BE2C (cell line): ENCODE data around the gene TC2N.

ENCODE experiments used
- DNase-seq: peaks from one replicate; pipeline ENCODE4 v3.0.0-alpha.2; 2020
- H3K27me3 ChIP-seq: fragments of 250-450 bp; sonication (Bioruptor Pico); 2 replicates; pipeline ENCODE4 v1.5.1; 2020; ENCODE audit warnings: mild to moderate bottlenecking
- H3K36me3 ChIP-seq: fragments of 250-450 bp; sonication (Bioruptor Pico); 2 replicates; pipeline ENCODE4 v1.5.1; 2020; ENCODE audit warnings: mild to moderate bottlenecking
- H3K4me1 ChIP-seq: fragments of 250-450 bp; sonication (Bioruptor Pico); 2 replicates; pipeline ENCODE4 v1.5.1; 2020
- H3K4me3 ChIP-seq: 2 replicates; pipeline ENCODE4 v1.5.1; 2011; ENCODE audit warnings: low read depth, low read length
- H3K9me3 ChIP-seq: fragments of 250-450 bp; sonication (Bioruptor Pico); 2 replicates; pipeline ENCODE4 v1.5.1; 2020
- TF ChIP-seq, protein P1 (sequence below): IDR thresholded peaks from 2 replicates; pipeline ENCODE4 v1.5.1; 2012; ENCODE audit warnings: mild to moderate bottlenecking, low read depth, low read length

The TC2N gene

DNA sequence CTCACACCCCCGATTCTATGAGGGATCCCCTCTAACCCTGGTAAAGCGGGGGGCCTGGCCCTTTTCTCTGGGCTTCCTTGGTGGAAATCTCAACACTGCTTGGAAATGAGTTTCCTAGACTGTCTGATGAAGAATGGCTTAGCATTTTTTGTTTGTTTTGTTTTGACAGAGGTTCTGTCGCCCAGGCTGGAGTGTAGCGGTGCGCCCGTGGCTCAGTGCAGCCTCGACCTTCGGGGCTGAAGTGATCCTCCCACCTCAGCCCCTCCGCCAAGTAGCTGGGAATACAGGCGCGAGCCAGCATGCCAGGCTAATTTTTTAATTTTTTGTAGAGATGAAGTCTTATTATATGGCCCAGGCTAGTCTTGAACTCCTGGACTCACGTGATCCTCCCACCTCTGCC, 30.3 kb downstream of the TC2N start:
- no peak for DNase-seq
- TF ChIP-seq, protein P1, sequence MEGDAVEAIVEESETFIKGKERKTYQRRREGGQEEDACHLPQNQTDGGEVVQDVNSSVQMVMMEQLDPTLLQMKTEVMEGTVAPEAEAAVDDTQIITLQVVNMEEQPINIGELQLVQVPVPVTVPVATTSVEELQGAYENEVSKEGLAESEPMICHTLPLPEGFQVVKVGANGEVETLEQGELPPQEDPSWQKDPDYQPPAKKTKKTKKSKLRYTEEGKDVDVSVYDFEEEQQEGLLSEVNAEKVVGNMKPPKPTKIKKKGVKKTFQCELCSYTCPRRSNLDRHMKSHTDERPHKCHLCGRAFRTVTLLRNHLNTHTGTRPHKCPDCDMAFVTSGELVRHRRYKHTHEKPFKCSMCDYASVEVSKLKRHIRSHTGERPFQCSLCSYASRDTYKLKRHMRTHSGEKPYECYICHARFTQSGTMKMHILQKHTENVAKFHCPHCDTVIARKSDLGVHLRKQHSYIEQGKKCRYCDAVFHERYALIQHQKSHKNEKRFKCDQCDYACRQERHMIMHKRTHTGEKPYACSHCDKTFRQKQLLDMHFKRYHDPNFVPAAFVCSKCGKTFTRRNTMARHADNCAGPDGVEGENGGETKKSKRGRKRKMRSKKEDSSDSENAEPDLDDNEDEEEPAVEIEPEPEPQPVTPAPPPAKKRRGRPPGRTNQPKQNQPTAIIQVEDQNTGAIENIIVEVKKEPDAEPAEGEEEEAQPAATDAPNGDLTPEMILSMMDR = no peak
- H3K4me3 ChIP-seq = no peak overlapping the region

DNA sequence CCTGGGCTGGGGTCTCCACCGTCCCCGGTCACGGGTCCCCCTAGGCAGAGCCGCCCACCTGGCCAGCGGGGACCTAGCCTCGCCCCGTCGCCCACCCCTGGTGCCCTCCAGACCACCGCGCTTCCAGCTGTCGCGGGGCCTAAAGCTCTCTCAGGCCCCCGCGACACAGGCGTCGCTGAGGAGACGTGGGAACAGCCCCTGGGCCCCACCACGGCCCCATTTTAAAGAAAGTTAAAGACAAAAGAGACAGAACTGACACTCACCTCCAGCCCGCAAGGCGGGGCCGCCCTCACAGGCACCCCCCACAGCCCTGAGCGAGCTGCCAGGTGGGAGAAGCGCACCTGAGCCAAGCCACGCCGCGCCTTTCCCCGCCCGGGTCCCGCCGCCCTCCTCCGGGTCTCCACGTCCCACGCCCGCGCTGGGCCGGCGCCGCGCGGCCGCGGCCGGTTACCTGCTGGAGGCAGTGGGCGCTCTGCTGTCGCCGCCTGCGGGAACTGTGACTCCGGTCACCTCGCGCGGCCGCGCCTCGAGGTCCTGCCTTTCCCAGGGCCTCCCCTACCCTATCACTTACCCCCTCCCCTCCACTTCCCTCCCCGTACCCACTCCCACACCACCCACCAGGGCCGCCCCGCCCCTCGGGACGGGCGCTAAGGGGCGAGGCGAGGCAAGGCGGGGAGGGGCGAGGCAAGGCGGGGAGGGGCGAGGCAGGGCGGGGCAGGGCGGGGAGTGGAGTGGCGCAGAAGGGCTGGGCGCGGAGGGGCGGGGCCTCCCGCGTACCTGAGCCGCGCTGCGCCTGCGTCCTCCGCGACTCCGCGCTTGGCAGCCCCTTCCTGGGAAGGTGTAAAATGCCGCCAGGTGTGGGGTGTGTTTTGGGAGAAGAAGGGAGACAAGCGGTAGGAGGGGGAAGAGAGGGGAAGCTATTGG, 31.2 kb downstream of the TC2N start:
- H3K9me3 ChIP-seq = no peaks in the 10 kb centered on the region
- no peak overlapping the region for H3K4me3 ChIP-seq
- H3K27me3 ChIP-seq = peaks cover 38% of the 10 kb centered on the region
- TF ChIP-seq, protein P1 = no peak
- H3K36me3 ChIP-seq = no peaks in the 10 kb centered on the region
- peak; percentile 21 for DNase-seq
- no peaks in the 10 kb centered on the region for H3K4me1 ChIP-seq

More for the DNA sequence above, 30.3 kb downstream of the TC2N start:
- H3K36me3 ChIP-seq = no peaks in the 10 kb centered on the region
- no peaks in the 10 kb centered on the region for H3K9me3 ChIP-seq
- H3K27me3 ChIP-seq = peaks cover 32% of the 10 kb centered on the region
- no peaks in the 10 kb centered on the region for H3K4me1 ChIP-seq

DNA sequence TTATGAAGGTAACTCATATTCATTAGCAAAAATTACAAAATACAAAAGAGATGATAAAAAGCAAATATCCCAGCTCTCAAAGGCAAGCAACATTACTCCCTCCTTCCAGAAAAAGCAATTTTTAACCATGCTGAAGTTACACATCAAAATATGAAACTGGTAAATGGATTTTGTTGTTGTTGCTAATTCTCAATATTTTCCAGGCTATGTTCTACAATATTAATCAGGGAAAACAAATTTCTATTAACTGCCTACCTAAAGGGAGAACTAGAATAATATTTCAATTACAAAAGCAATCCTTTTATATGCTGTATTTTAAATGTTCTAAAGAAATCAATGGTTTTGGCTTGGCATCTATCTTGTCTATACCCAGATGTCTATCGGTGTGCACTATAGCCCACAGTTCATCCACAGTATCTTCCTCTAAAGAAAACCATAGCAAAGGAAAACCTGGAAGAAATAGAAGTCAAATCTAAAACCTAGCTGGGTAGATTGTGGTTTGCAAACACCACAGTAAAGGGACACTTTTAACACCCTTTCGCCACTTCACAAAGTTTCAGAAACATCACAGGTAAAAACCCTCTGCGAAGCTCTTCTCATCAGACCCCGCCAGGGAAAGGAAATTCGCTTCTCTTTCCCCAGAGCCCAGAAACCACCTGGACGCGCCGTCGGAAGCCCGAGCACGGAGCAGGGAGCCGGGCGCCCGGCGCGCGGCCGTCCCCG, 32.0 kb downstream of the TC2N start:
- H3K36me3 ChIP-seq = no peaks in the 10 kb centered on the region
- H3K27me3 ChIP-seq = peaks cover 41% of the 10 kb centered on the region
- no peak overlapping the region for H3K4me3 ChIP-seq
- no peaks in the 10 kb centered on the region for H3K4me1 ChIP-seq
- TF ChIP-seq, protein P1 = no peak
- DNase-seq = no peak
- no peaks in the 10 kb centered on the region for H3K9me3 ChIP-seq

DNA sequence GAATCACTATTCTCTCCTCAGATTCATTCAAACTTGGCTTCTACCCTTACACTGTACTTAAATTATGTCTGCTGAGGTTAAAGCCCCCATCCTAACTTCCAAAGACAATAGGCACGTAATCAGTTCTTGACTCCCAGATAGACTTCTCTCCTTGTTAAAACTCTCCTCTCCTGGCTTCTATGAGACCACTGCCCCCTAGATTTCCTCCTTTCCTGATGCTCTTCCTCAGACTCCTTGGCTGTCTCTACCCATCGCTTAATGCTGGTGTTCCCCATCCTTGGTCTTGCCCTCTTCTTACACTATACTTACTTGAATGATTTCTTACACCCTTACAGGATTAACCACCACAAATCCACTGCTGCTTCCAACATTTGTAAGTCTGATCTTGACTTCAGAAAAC, 32.8 kb downstream of the TC2N start:
- H3K4me1 ChIP-seq = no peaks in the 10 kb centered on the region
- TF ChIP-seq, protein P1 = no peak

DNA sequence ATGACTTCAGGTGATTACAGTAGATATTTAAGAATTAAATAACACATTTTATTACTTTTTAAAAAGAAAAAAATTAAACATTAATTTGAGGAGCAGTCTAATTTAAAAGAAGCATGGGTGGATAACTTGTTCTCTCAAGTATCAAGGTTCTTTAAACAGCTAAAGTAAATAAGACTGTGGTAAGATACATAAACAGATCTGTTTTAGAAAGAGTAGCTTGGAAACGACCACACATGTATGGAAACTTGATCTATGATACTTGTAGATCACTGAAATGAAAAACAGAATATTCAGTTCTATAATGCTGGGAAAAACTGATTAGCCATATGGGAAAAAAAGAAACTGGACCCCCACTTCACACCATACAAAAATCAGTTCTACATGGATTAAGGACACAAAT, 36.0 kb downstream of the TC2N start:
- no peaks in the 10 kb centered on the region for H3K36me3 ChIP-seq
- DNase-seq = no peak
- no peaks in the 10 kb centered on the region for H3K4me1 ChIP-seq

More for the DNA sequence above, 32.8 kb downstream of the TC2N start:
- no peak for DNase-seq
- H3K9me3 ChIP-seq = no peaks in the 10 kb centered on the region
- H3K4me3 ChIP-seq = no peak overlapping the region
- H3K27me3 ChIP-seq = peaks cover 41% of the 10 kb centered on the region
- H3K36me3 ChIP-seq = no peaks in the 10 kb centered on the region

More for the DNA sequence above, 36.0 kb downstream of the TC2N start:
- peaks cover 41% of the 10 kb centered on the region for H3K27me3 ChIP-seq
- no peak overlapping the region for H3K4me3 ChIP-seq
- TF ChIP-seq, protein P1 = no peak
- H3K9me3 ChIP-seq = no peaks in the 10 kb centered on the region
